Tibial nerve (tissue), 3 donors: ENCODE data around the gene EFCAB6.

Experiments
- CTCF ChIP-seq, 5 experiments: fragments of 200-600 bp in 3 of 5; fragments of 450-650 bp in 2 of 5; sonication (generic) in 3 of 5; IDR thresholded peaks; one replicate each; pipeline ENCODE4 v1.5.1; 2016 to 2019; ENCODE audit warnings: antibody characterized with exemption in 5 of 5, mild to moderate bottlenecking in 3 of 5, moderate library complexity in 2 of 5
- POLR2A ChIP-seq, 2 donors: fragments of 450-650 bp; IDR thresholded peaks; one replicate each; pipeline ENCODE4 v1.6.1; 2017; ENCODE audit warnings: antibody characterized with exemption in 2 of 2, mild to moderate bottlenecking in 2 of 2, moderate library complexity in 2 of 2

DNA sequence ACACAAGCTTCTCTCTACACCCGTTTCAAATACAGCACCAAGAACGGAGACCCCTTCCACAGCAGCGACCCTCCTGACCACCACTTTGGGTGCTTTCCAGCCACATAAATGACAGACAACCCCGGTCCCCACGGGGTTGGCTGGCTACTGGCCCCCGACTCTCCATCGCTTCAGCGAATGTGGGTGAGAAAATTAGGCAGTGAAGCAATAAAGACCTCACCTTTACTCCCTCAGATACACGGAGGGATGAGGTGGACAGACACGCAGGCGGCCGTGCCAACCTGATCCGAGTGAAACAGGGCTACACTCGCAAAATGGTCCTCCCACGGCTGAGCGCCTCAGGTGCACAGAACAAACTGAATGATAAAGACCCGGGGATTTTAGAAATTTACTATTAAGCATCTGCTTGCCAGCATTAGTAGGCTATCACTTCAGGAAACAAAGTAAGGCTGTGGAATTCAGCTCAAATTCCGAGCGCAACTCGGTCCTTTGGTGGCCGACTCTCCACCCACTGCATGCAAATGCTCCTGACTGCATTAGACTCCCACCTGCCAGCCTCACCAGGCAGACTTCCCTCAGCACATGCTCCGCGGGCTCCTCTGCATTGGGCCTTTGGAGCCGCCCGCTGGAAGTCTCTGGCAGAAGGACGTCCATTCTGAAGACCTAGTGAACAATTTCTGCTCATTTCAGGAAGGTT is 12.8 kb upstream of the EFCAB6 start:
- TF ChIP-seq CTCF (IDR thresholded peaks at IDR 0.05) (no peak), POLR2A (IDR thresholded peaks at IDR 0.05) (no peak)
